ENCODE measurements around the gene ZBTB7C.

The ZBTB7C gene

GRCh38 chr18:48032876-48033789, 376.1 kb downstream of the ZBTB7C start:
- no peak overlapping the region for H3K27ac ChIP-seq
- TF ChIP-seq ZFX (IDR thresholded peaks at IDR 0.05) = no peak
- TF ChIP-seq CTCF (conservative IDR thresholded peaks at IDR 0.05) = no peak

GRCh38 chr18:48031641-48032040, 377.5 kb downstream of the ZBTB7C start:
- H3K27ac ChIP-seq = 0 out of 2 replicates have a peak overlapping the region, but pooled peaks have one; percentile 7
- no peak for TF ChIP-seq CTCF (conservative IDR thresholded peaks at IDR 0.05)
- no peak for TF ChIP-seq ZFX (IDR thresholded peaks at IDR 0.05)

DNA sequence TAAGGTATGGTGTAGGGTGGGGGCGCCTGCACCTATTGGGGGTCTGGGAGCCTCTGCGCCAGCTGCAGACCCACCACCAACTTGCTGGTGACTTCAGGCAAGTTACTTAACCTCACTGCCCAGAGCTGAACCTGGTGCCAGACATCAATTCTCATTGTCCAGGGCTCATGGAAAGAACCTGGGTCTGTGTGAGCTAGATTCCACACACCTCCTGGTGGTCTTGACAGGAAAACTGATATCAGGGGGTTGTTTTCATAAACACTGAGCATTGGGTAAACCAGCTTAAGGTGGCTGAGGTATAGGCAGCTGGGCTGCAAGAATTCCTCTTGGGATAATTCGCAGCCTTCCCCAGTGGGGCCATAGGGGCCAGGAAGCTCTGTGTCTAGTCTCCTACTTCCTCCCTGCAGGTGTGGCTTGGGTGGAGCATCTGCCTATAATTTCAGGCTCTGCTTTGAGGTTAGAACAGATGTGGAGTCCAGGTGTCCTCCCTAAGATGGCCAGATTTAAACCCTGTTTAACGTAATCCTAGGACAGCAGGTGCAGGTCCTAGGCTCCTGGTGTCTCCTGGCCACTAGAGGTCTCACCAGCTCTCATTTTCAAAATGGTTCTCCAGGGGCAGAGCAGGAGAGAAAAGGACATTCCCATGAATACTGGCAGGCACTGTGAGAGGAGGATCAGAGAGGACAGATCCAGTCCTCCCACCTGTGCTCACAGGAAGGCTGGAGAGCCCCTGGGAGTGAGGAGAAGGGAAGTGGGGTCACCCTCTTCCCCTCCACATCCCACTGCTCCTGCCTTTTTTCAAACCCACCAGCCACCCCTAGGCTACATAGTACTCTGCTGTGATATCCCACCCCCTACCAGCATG, 378.3 kb downstream of the ZBTB7C start:
- TF ChIP-seq CTCF (conservative IDR thresholded peaks at IDR 0.05) (peak; percentile 82), ZFX (IDR thresholded peaks at IDR 0.05) (no peak)
- 0 out of 2 replicates have a peak overlapping the region, but pooled peaks have one; percentile 7 for H3K27ac ChIP-seq

- TF ChIP-seq CTCF (conservative IDR thresholded peaks at IDR 0.05) (no peak), ZFX (IDR thresholded peaks at IDR 0.05) (no peak)
- no peak overlapping the region for H3K27ac ChIP-seq
Measured at GRCh38 chr18:48029296-48029986, 379.7 kb downstream of the ZBTB7C start.

DNA sequence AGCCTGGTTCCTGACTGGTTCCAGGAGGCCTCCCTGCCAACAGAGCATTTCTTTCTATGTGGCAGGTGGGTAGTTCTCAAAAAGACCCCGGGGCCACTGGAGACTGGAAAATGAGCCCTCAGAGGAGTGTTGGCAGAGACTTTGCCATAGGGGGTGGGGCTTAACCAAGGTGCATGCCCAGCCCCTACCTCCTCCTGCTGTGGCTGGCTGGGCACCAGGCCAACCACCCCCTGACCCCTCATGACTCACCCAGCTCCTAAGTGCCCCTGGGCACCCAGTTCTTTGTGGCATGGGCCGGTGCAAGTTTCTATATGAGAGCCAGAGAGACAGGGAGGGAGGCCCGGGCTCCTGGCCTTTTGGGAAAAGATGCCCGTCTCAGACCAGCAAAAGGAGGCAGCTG, 380.5 kb downstream of the ZBTB7C start:
- no peak for TF ChIP-seq ZFX (IDR thresholded peaks at IDR 0.05)
- TF ChIP-seq CTCF (conservative IDR thresholded peaks at IDR 0.05) = no peak
- no peak overlapping the region for H3K27ac ChIP-seq

GRCh38 chr18:48028081-48028480, 381.1 kb downstream of the ZBTB7C start:
- TF ChIP-seq CTCF (conservative IDR thresholded peaks at IDR 0.05) = peak; percentile 11
- TF ChIP-seq ZFX (IDR thresholded peaks at IDR 0.05) = no peak
- no peak overlapping the region for H3K27ac ChIP-seq
